ENCODE results near the gene UNC13A. TPM values are rescaled to one million over a fixed set of nuclear protein-coding genes. Genes with fewer than 3 reads are reported as not detected.

UNC13A gene
- total RNA-seq, 1 donor from 2014 or later, result 3.9 TPM

- Mint-ChIP-seq H3K27ac (no peak overlapping the region), H3K4me3 (ENCODE audit: low read depth) (no peak overlapping the region), H3K36me3 (ENCODE audit: insufficient read depth) (peaks cover 9% of the 10 kb centered on the region), H3K4me1 (ENCODE audit: low read depth) (peaks cover 16% of the 10 kb centered on the region), H3K27me3 (no peaks in the 10 kb centered on the region), H3K9me3 (ENCODE audit: low read depth) (no peaks in the 10 kb centered on the region)
- TF ChIP-seq CTCF (IDR thresholded peaks at IDR 0.05; ENCODE audit: unreplicated experiment), result no peak
- no peak for DNase-seq (ENCODE audit: low spot score, unreplicated experiment)
These were observed 34.6 kb upstream of the UNC13A start for GRCh38 chr19:17722655-17723240.

GRCh38 chr19:17721821-17722220 is 33.7 kb upstream of the UNC13A start:
- H3K36me3 Mint-ChIP-seq (ENCODE audit: insufficient read depth), result peaks cover 9% of the 10 kb centered on the region
- H3K4me3 Mint-ChIP-seq (ENCODE audit: low read depth), result peak overlapping the region; percentile 80
- no peak overlapping the region for H3K27ac Mint-ChIP-seq
- no peak for TF ChIP-seq CTCF (IDR thresholded peaks at IDR 0.05; ENCODE audit: unreplicated experiment)
- H3K4me1 Mint-ChIP-seq (ENCODE audit: low read depth), result peaks cover 16% of the 10 kb centered on the region
- H3K27me3 Mint-ChIP-seq, result no peaks in the 10 kb centered on the region
- no peaks in the 10 kb centered on the region for H3K9me3 Mint-ChIP-seq (ENCODE audit: low read depth)
- DNase-seq (ENCODE audit: low spot score, unreplicated experiment), result no peak

- peak overlapping the region; percentile 80 for H3K4me3 Mint-ChIP-seq (ENCODE audit: low read depth)
- no peak overlapping the region for H3K27ac Mint-ChIP-seq
These were observed 33.0 kb upstream of the UNC13A start for GRCh38 chr19:17721111-17721628.

GRCh38 chr19:17720440-17720839 is 32.3 kb upstream of the UNC13A start:
- Mint-ChIP-seq H3K4me3 (ENCODE audit: low read depth) (peak overlapping the region; percentile 80), H3K4me1 (ENCODE audit: low read depth) (peaks cover 16% of the 10 kb centered on the region), H3K27me3 (no peaks in the 10 kb centered on the region), H3K9me3 (ENCODE audit: low read depth) (no peaks in the 10 kb centered on the region), H3K27ac (peak overlapping the region; percentile 84), H3K36me3 (ENCODE audit: insufficient read depth) (peaks cover 9% of the 10 kb centered on the region)
- no peak for TF ChIP-seq CTCF (IDR thresholded peaks at IDR 0.05; ENCODE audit: unreplicated experiment)
- no peak for DNase-seq (ENCODE audit: low spot score, unreplicated experiment)

More at GRCh38 chr19:17721111-17721628, 33.0 kb upstream of the UNC13A start:
- peaks cover 9% of the 10 kb centered on the region for H3K36me3 Mint-ChIP-seq (ENCODE audit: insufficient read depth)
- no peaks in the 10 kb centered on the region for H3K27me3 Mint-ChIP-seq
- peaks cover 16% of the 10 kb centered on the region for H3K4me1 Mint-ChIP-seq (ENCODE audit: low read depth)
- no peak for DNase-seq (ENCODE audit: low spot score, unreplicated experiment)
- no peaks in the 10 kb centered on the region for H3K9me3 Mint-ChIP-seq (ENCODE audit: low read depth)
- TF ChIP-seq CTCF (IDR thresholded peaks at IDR 0.05; ENCODE audit: unreplicated experiment), result no peak

- no peak for DNase-seq (ENCODE audit: low spot score, unreplicated experiment)
- Mint-ChIP-seq H3K9me3 (ENCODE audit: low read depth) (no peaks in the 10 kb centered on the region), H3K36me3 (ENCODE audit: insufficient read depth) (peaks cover 6% of the 10 kb centered on the region), H3K27me3 (no peaks in the 10 kb centered on the region), H3K4me3 (ENCODE audit: low read depth) (peak overlapping the region; percentile 80), H3K4me1 (ENCODE audit: low read depth) (peaks cover 16% of the 10 kb centered on the region), H3K27ac (peak overlapping the region; percentile 84)
- no peak for TF ChIP-seq CTCF (IDR thresholded peaks at IDR 0.05; ENCODE audit: unreplicated experiment)
These were observed 31.7 kb upstream of the UNC13A start for GRCh38 chr19:17719730-17720400.
